Fibroblast of skin of abdomen (primary cell): ENCODE results near the gene FCHSD2.
"Not testable (repeated sequence)": the region's sequence is repeated elsewhere in the genome, so short reads cannot be mapped to it uniquely, and the experiment has no call there.

Experiments used
- DNase-seq: peaks from one replicate; pipeline ENCODE4 v3.0.0-alpha.2; 2013

The FCHSD2 gene

GRCh38 chr11:73004088-73004487 is 138.0 kb downstream of the FCHSD2 start:
- no peak for DNase-seq

GRCh38 chr11:73003088-73003487 is 139.0 kb downstream of the FCHSD2 start:
- no peak for DNase-seq

GRCh38 chr11:73002214-73002613 is 139.9 kb downstream of the FCHSD2 start:
- DNase-seq, result no peak

- DNase-seq, result peak; percentile 41
Observed at GRCh38 chr11:73001615-73002014, 140.5 kb downstream of the FCHSD2 start.

- DNase-seq, result no peak
Observed at GRCh38 chr11:72998676-72999075, 143.4 kb downstream of the FCHSD2 start.

- no peak for DNase-seq
Observed at GRCh38 chr11:72996959-72997358, 145.2 kb downstream of the FCHSD2 start.

GRCh38 chr11:72989727-72990126 is 152.4 kb downstream of the FCHSD2 start:
- no peak for DNase-seq

GRCh38 chr11:72988821-72989220 is 153.3 kb downstream of the FCHSD2 start:
- DNase-seq, result no peak

- no peak for DNase-seq
Observed at GRCh38 chr11:72985645-72986044, 156.5 kb downstream of the FCHSD2 start.

- no peak for DNase-seq
Observed at GRCh38 chr11:72984453-72985077, 157.6 kb downstream of the FCHSD2 start.

GRCh38 chr11:72983560-72983959 is 158.6 kb downstream of the FCHSD2 start:
- no peak for DNase-seq

GRCh38 chr11:72981971-72982685 is 160.0 kb downstream of the FCHSD2 start:
- no peak for DNase-seq

- DNase-seq, result no peak
Observed at GRCh38 chr11:72981080-72981479, 161.0 kb downstream of the FCHSD2 start.

- not testable (repeated sequence) for DNase-seq
Observed at GRCh38 chr11:72977782-72978181, 164.3 kb downstream of the FCHSD2 start.

GRCh38 chr11:72976522-72976892 is 165.6 kb downstream of the FCHSD2 start:
- not testable (repeated sequence) for DNase-seq

- DNase-seq, result peak; percentile 88
Observed at GRCh38 chr11:72975778-72976521, 166.2 kb downstream of the FCHSD2 start.

GRCh38 chr11:72974487-72975205 is 167.5 kb downstream of the FCHSD2 start:
- DNase-seq, result no peak

- DNase-seq, result peak; percentile 64
Observed at GRCh38 chr11:72972496-72973128, 169.5 kb downstream of the FCHSD2 start.

- DNase-seq, result no peak
Observed at GRCh38 chr11:72971192-72971967, 170.7 kb downstream of the FCHSD2 start.

- no peak for DNase-seq
Observed at GRCh38 chr11:72970557-72971118, 171.5 kb downstream of the FCHSD2 start.

GRCh38 chr11:72969894-72970335 is 172.2 kb downstream of the FCHSD2 start:
- DNase-seq, result peak; percentile 82
